Skeletal muscle satellite cell (primary cell): ENCODE data around the gene CLCN5. TPM values are rescaled to one million over a fixed set of nuclear protein-coding genes. Genes with fewer than 3 reads are reported as not detected.

Experiments used
- H3K27me3 ChIP-seq: 2 replicates; pipeline ENCODE4 v1.7.0; 2013; ENCODE audit warnings: low read length; ENCODE audit not compliant: control insufficient read depth, insufficient read depth
- H3K36me3 ChIP-seq: 2 replicates; pipeline ENCODE4 v1.7.0; 2013; ENCODE audit warnings: mild to moderate bottlenecking, control low read depth, low read length; ENCODE audit not compliant: insufficient read depth
- H3K4me1 ChIP-seq: 2 replicates; pipeline ENCODE4 v1.7.0; 2013; ENCODE audit warnings: low read length; ENCODE audit not compliant: control insufficient read depth, insufficient read depth
- H3K4me2 ChIP-seq: 2 replicates; pipeline ENCODE4 v1.7.0; 2013; ENCODE audit warnings: mild to moderate bottlenecking, low read length
- H3K4me3 ChIP-seq: 2 replicates; pipeline ENCODE4 v1.7.0; 2013; ENCODE audit warnings: low read length
- H3K9ac ChIP-seq: 2 replicates; pipeline ENCODE4 v1.7.0; 2013; ENCODE audit warnings: mild to moderate bottlenecking, low read depth, low read length, moderate library complexity
- H3K9me3 ChIP-seq: replicated peaks from 2 replicates; pipeline ENCODE4 v1.7.0; 2013; ENCODE audit warnings: mild to moderate bottlenecking, control low read depth, low read length
- total RNA-seq: library from RNA; depleted of rRNA; stranded (reverse); fragments of >200 nt; gene quantifications from 2 replicates; pipeline ENCODE4 v1.2.3, GENCODE V29; 2012; rRNA removed

Gene CLCN5
- total RNA-seq, result 7.0 and 8.6 TPM in 2 replicates

GRCh38 chrX:49922291-49923241 is at the start of gene CLCN5:
Gene CLCN5 (plus strand): TSS chrX:49922596. CDS start chrX:49925299, 2,703 bp downstream.
- Histone ChIP-seq H3K4me2 (peak within 1 kb of the TSS; percentile 82), H3K4me1 (no peaks in the 10 kb centered on the region), H3K4me3 (peak within 1 kb of the TSS; percentile 71), H3K9ac (peak within 1 kb of the TSS; percentile 74), H3K27me3 (no peaks in the 10 kb centered on the region), H3K36me3 (no peaks in the 10 kb centered on the region), H3K9me3 (no peaks in the 10 kb centered on the region)

DNA sequence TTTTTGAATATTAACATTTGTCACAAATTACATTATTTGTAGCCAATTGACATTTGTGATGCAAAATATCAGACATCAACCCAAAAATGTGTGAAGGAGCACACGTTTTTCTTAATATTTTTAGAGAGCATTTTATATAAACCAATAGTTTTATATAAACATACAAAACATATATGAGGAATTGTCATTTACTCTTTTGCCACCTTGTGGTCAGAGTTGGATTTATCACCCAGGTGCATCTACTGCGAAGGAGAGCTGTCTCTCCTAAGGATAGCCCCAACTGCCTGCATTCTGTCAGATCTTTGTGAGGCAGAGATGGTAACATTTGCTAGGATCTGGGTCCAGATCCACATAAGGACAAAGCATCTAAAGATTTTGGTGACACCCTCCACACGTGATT is 45.6 kb upstream of the CLCN5 start:
- Histone ChIP-seq H3K9me3 (no peaks in the 10 kb centered on the region), H3K4me1 (peaks cover 6% of the 10 kb centered on the region), H3K36me3 (no peaks in the 10 kb centered on the region), H3K9ac (no peak overlapping the region), H3K27me3 (peaks cover 2% of the 10 kb centered on the region), H3K4me2 (no peak overlapping the region), H3K4me3 (no peak overlapping the region)

GRCh38 chrX:49877397-49878101 is 44.8 kb upstream of the CLCN5 start:
- Histone ChIP-seq H3K27me3 (no peaks in the 10 kb centered on the region), H3K4me2 (no peak overlapping the region), H3K9me3 (no peaks in the 10 kb centered on the region), H3K36me3 (no peaks in the 10 kb centered on the region), H3K4me1 (peaks cover 6% of the 10 kb centered on the region), H3K4me3 (no peak overlapping the region), H3K9ac (no peak overlapping the region)

GRCh38 chrX:49878128-49878833 is 44.1 kb upstream of the CLCN5 start:
- Histone ChIP-seq H3K9ac (peak overlapping the region; percentile 82), H3K9me3 (no peaks in the 10 kb centered on the region), H3K4me3 (peak overlapping the region; percentile 77), H3K4me1 (peaks cover 6% of the 10 kb centered on the region), H3K27me3 (no peaks in the 10 kb centered on the region), H3K36me3 (no peaks in the 10 kb centered on the region), H3K4me2 (peak overlapping the region; percentile 86)

DNA sequence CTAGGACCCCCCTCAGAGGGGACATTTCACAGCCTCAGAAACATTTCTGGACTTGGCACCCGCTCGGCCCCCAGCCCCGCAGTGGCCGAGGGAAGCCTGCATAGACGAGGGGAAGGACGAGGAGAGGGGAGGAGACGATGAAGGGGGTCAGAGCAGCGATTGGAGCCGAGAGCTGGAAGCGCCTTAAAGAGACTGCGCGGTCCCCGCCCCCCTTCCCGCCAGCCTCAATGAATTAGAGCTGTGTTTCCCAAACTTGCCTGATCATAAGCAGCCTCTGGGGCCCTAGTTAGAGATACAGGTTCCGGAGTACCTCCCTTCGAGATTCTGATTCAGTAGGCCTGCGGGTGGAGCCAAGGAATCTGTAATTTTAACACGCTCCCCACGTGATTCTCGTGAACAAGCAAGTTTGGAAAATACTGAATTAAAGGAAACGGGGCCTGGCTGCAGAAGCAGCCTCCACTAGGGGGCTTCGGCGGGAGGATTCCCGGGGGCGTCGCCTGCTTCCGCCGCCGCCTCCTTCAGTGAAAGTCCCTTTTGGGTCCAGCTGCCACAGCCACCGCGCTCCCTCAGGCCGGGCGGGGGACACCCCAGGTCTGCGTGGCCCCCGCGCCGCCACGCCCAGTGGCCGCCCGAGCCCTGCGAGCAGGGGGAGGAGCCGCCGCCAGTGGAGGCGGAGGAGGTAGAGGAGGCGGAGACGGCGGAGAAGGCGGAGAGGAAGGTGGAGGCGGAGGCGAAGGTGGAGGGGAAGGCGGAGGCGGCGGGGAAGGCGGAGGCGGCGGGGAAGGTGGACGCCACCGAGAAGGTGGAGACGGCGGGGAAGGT is 43.4 kb upstream of the CLCN5 start, which contains the start of gene USP27X:
Gene USP27X, plus strand, starts transcription at position 651 of the 822 bp plus-strand sequence. CDS start 824 bp downstream, outside the sequence.
- H3K4me1 ChIP-seq, result peaks cover 6% of the 10 kb centered on the region
- no peaks in the 10 kb centered on the region for H3K27me3 ChIP-seq
- no peaks in the 10 kb centered on the region for H3K9me3 ChIP-seq
- no peaks in the 10 kb centered on the region for H3K36me3 ChIP-seq
- peak within 1 kb of the TSS; percentile 77 for H3K4me3 ChIP-seq
- peak within 1 kb of the TSS; percentile 86 for H3K4me2 ChIP-seq
- H3K9ac ChIP-seq, result peak within 1 kb of the TSS; percentile 82

DNA sequence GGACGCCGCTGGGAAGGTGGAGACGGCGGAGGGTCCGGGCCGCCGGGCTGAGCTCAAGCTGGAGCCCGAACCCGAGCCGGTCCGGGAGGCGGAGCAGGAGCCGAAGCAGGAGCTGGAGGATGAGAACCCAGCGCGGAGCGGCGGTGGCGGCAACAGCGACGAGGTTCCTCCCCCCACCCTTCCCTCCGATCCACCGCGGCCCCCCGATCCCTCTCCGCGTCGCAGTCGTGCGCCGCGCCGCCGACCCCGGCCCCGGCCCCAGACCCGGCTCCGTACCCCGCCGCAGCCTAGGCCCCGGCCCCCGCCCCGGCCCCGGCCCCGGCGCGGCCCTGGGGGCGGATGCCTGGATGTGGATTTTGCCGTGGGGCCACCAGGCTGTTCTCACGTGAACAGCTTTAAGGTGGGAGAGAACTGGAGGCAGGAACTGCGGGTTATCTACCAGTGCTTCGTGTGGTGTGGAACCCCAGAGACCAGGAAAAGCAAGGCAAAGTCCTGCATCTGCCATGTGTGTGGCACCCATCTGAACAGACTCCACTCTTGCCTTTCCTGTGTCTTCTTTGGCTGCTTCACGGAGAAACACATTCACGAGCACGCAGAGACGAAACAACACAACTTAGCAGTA is 42.6 kb upstream of the CLCN5 start:
- no peaks in the 10 kb centered on the region for H3K36me3 ChIP-seq
- no peaks in the 10 kb centered on the region for H3K9me3 ChIP-seq
- peak overlapping the region; percentile 86 for H3K4me2 ChIP-seq
- peak overlapping the region; percentile 82 for H3K9ac ChIP-seq
- H3K4me1 ChIP-seq, result peaks cover 6% of the 10 kb centered on the region
- no peaks in the 10 kb centered on the region for H3K27me3 ChIP-seq
- peak overlapping the region; percentile 77 for H3K4me3 ChIP-seq

GRCh38 chrX:49880668-49881067 is 41.7 kb upstream of the CLCN5 start:
- no peaks in the 10 kb centered on the region for H3K27me3 ChIP-seq
- no peak overlapping the region for H3K4me3 ChIP-seq
- H3K9ac ChIP-seq, result no peak overlapping the region
- H3K36me3 ChIP-seq, result no peaks in the 10 kb centered on the region
- H3K4me2 ChIP-seq, result no peak overlapping the region
- H3K4me1 ChIP-seq, result peaks cover 6% of the 10 kb centered on the region
- H3K9me3 ChIP-seq, result no peaks in the 10 kb centered on the region

DNA sequence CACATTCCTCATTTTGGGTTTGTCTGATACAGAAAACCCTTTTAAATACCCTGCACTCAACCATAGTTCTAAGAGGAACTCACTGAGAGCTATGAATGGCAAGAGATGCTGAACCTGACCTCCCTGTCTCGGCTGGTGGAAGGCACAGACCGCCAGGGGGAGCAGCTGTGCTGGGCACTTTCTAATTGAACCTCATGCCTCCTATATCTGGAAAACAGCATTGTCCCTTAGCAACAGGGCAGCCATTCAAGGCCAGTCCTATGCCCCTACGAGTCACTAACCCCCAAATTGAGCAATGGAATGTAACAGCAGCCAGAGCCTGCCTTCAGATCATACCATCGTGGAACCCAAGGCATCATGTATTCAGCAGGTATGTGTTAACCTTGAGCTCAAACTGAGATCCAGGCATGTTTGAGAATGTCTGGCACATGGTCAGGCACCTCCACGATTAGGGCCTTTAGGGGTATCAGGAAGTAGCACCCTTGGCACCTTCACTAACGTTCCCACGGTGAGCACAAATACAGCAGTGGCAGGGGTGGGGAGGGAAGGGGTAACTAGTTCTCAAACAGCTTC is 38.0 kb upstream of the CLCN5 start:
- H3K36me3 ChIP-seq, result no peaks in the 10 kb centered on the region

DNA sequence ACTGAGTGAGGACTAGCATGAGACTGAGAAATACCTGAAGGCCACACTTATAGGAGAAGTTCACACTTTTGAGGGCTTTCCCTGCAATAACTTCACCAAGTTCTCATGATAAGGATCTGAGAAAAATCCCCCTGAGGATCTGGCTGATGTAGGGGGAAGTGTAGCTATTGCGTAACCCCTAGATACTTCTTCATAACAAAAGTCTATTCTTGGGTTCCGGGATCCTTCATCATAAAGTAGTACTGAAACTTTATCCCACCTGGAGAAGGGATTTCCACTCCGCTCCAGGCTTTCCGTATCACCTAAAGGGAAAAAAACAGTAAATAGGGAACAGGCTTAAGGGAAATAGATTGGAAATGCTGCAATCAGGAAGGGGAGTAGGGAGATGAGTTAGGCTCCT is 29.9 kb upstream of the CLCN5 start:
- Histone ChIP-seq H3K9me3 (no peaks in the 10 kb centered on the region), H3K36me3 (no peaks in the 10 kb centered on the region), H3K4me1 (no peaks in the 10 kb centered on the region), H3K4me2 (no peak overlapping the region), H3K27me3 (peaks cover 4% of the 10 kb centered on the region), H3K9ac (no peak overlapping the region), H3K4me3 (no peak overlapping the region)

More for the DNA sequence above, 38.0 kb upstream of the CLCN5 start:
- no peak overlapping the region for H3K9ac ChIP-seq
- no peaks in the 10 kb centered on the region for H3K4me1 ChIP-seq
- H3K4me2 ChIP-seq, result no peak overlapping the region
- no peaks in the 10 kb centered on the region for H3K27me3 ChIP-seq
- no peak overlapping the region for H3K4me3 ChIP-seq
- H3K9me3 ChIP-seq, result no peaks in the 10 kb centered on the region

- no peak overlapping the region for H3K9ac ChIP-seq
- no peaks in the 10 kb centered on the region for H3K4me1 ChIP-seq
- peaks cover 19% of the 10 kb centered on the region for H3K27me3 ChIP-seq
- H3K4me3 ChIP-seq, result no peak overlapping the region
- H3K4me2 ChIP-seq, result no peak overlapping the region
- no peaks in the 10 kb centered on the region for H3K36me3 ChIP-seq
- no peaks in the 10 kb centered on the region for H3K9me3 ChIP-seq
These were observed 25.4 kb upstream of the CLCN5 start for GRCh38 chrX:49896951-49897350.
